Measurements from ENCODE around the gene TEF. TPM values are rescaled to one million over a fixed set of nuclear protein-coding genes. Genes with fewer than 3 reads are reported as not detected.

The TEF gene
- total RNA-seq, result 5.4 and 7.6 TPM in 2 replicates

DNA sequence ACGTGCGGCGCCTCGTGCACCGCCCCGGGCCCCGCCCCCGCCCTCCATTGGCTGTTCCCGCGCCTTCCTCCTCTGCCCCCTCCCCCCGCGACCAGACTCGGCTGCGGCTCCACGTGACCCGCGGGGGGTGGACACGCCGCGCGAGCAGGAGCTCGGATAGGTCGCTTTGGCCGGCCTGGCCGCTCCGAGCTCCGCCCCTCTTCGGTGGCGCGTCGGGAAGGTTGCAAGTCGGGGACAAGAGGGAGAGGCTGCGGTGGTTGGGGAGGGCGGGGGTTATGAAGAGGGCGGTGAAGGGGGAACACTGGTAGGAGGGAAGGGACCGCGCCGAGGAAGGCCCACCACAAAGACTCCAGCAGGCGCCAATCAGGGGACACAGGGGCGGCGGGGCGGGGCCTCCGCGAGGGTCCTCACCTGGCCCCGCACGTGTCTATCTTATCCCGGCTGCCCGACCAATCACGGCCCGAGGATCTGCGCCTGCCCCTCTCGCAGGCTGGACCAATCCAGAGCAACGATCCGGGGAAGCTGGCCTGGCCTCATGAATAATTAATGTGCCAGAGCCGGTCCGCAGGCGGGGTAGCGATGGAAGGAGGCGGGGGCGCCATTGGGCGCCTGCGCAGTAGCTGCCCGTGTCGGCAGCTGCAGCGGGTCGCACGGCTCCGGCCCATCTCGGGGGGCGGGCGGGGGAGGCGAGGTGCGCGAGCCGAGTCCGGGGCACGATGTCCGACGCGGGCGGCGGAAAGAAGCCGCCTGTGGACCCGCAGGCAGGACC is at the start of gene TEF:
TEF (plus strand) TSS at position 614 of the 769 bp plus-strand sequence; CDS start at position 717, 103 bp downstream.

DNA sequence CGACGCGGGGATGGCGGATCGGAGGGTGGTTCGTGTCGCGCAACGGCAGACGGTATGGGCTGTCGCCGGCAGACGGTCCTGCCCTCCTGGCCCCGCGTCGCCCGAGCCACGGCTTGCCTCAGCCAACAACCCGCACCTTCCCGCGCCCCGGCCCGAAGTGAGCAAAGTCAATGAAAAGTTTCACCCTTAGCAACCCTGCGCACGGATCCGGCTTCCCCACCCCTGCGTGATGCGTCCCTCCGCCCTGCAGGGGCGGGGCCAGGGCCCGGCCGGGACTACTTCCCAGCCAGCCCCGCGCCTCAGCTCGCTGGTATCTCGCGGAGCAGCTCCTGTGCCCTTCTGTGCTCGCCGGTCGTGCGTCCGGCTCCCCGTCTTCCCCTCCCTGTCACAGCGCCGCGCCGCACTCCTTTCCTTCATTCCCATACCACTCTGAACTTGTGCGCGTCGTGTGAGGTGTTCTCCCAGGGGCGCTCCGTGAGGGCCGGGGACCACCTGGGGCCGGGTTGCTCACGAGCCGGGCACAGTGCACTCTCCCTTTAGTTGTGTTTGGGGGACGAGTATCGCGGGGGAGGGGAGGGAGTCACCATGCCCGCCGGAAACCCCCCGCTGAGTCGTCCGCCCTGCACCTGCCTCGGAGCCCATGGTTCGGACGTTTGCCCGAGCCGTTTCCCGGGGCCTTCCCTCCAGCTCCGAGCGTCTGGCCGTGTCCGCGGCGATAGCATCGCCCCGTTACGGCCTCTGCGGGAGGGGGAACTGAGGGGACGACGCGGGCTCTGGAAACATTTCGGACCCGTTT is 65.1 kb downstream of the TEF start, which contains the start of gene TOB2:
TOB2 (minus strand) TSS at position 163 of the 796 bp plus-strand sequence. CDS start 9,456 bp downstream, outside the sequence.

Other genes starting within 250 kb of the TEF start
- gene L3MBTL2, start 176.6 kb upstream of the TEF start, total RNA-seq, result 14.5 and 19.3 TPM in 2 replicates
- 2.1 and 3.9 TPM in 2 replicates for gene CHADL, start 141.0 kb upstream of the TEF start, total RNA-seq
- gene RANGAP1, start 95.8 kb upstream of the TEF start, total RNA-seq, result 150 and 153 TPM in 2 replicates
- gene ZC3H7B, start 80.4 kb upstream of the TEF start, total RNA-seq, result 34.7 and 39.1 TPM in 2 replicates
- gene TOB2, start 64.9 kb downstream of the TEF start, total RNA-seq, result 19.7 and 31.9 TPM in 2 replicates
- gene PHF5A, start 86.8 kb downstream of the TEF start, total RNA-seq, result 42.9 and 62.2 TPM in 2 replicates
- 83.1 and 104 TPM in 2 replicates for gene ACO2, start 87.2 kb downstream of the TEF start, total RNA-seq
- gene POLR3H, start 162.5 kb downstream of the TEF start, total RNA-seq, result 11.4 and 13.8 TPM in 2 replicates
- gene CSDC2, start 179.1 kb downstream of the TEF start, total RNA-seq, result 0.07 TPM in 1 of 2 replicates, not detected in the other
- gene PMM1, start 207.9 kb downstream of the TEF start, total RNA-seq, result 48.1 and 48.8 TPM in 2 replicates
- 25.2 and 94.4 TPM in 2 replicates for gene DESI1, start 239.1 kb downstream of the TEF start, total RNA-seq
- gene XRCC6, start 239.4 kb downstream of the TEF start, total RNA-seq, result 371 and 399 TPM in 2 replicates

All from airway epithelial cell (primary cell).